HT1080 (cell line): ENCODE results near the gene C6orf141. TPM values are rescaled to one million over a fixed set of nuclear protein-coding genes. Genes with fewer than 3 reads are reported as not detected.
"Not testable (repeated sequence)": the region's sequence is repeated elsewhere in the genome, so short reads cannot be mapped to it uniquely, and the experiment has no call there.

Experiments used
- DNase-seq: peaks from one replicate; pipeline ENCODE4 v3.0.0-alpha.2; 2015; ENCODE audit warnings: low read depth
- total RNA-seq: library from RNA; depleted of rRNA; stranded (reverse); fragments of >200 nt; shearing (Covaris generic); gene quantifications from 2 replicates; pipeline ENCODE4 v1.2.3, GENCODE V29; 2014; rRNA removed

C6orf141 gene
- total RNA-seq, 1 experiment from 2014 or later, result 6.7 TPM

DNA sequence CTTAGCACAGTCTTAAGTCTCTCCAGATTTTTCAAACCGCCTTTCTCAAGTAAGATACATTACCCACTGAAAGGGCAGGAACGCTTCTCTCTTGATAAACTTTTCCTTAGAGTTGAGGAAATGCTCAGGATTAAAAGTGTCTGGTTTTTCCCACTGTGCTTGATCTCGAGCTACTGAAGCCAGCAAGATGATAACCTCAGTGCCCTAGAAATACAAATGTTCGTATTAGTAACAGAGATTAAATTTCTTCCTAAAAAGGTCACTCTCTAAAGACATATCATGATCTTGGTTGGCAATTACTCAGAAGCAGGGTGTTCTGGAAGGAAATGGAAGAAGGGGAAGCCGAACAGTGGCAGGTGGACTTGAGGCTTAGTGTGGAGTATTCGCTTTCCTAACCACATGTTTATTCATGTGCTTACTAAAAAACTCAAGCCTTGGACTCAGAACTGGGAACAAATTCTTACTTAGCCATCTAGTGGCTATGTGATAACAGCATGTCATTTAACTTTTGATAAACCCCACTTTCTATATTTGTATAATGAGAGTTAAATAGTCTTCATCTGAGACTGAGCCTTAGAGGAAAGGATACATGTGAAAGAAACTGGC is 20.1 kb downstream of the C6orf141 start:
- DNase-seq, result peak; percentile 35

- DNase-seq, result peak; percentile 34
Observed at GRCh38 chr6:49576618-49577017, 26.1 kb downstream of the C6orf141 start.

DNA sequence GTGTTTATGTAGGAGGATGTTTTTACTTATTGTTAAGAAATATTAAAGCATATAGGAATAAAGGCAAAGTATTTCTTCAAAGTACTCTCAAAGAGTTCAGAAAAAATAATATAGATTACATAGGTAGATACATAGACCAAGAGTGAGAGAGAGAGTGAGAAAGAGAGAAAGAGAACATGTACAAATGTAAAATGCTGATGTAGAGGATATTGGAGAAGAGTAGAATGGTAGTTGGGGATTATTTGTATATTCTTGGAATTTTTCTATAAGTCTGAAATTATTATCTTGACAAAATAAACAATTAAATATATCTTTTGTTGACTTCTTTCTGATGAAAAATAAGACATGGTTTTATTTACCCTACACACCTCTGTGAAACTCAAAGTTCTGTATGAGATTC is 29.2 kb downstream of the C6orf141 start:
- DNase-seq, result no peak

- DNase-seq, result peak; percentile 64
Observed at GRCh38 chr6:49582529-49582928, 32.1 kb downstream of the C6orf141 start.

GRCh38 chr6:49587262-49587661 is 36.8 kb downstream of the C6orf141 start:
- not testable (repeated sequence) for DNase-seq

Other genes with a start within 250 kb of the C6orf141 start
- gene MMUT, start 87.4 kb upstream of the C6orf141 start, total RNA-seq, result 7.2 and 8.6 TPM in 2 replicates
- 10.2 and 10.9 TPM in 2 replicates for gene CENPQ, start 87.3 kb upstream of the C6orf141 start, total RNA-seq
- not detected in 2 replicates for gene GLYATL3, start 50.7 kb upstream of the C6orf141 start, total RNA-seq
- 0.05 TPM in 1 of 2 replicates, not detected in the other for gene RHAG, start 86.2 kb downstream of the C6orf141 start, total RNA-seq
- not detected in 2 replicates for gene CRISP2, start 162.9 kb downstream of the C6orf141 start, total RNA-seq
- not detected in 2 replicates for gene CRISP3, start 193.7 kb downstream of the C6orf141 start, total RNA-seq
- gene PGK2, start 236.6 kb downstream of the C6orf141 start, total RNA-seq, result not detected in 2 replicates